Activated naive CD8-positive, alpha-beta T cell treated with anti-CD3 and anti-CD28 coated beads, Interleukin-2, amount 10 ng/mL, durations not matched to agents 7 days and 5 days (primary cell): ENCODE data around the gene KIF21A. TPM values are rescaled to one million over a fixed set of nuclear protein-coding genes. Genes with fewer than 3 reads are reported as not detected.
A peak's percentile ranks its signal among the peaks of the same experiment; 100 is the strongest.

Experiments
- ATAC-seq: fragments of 150-1000 bp; cut with Tn5 transposase; one replicate; pipeline ENCODE4 v1.10.0; 2021; ENCODE audit warnings: low read depth, moderate library complexity
- POLR2A ChIA-PET: fragments of 350-600 bp; sonication (Branson Sonifier 250); formaldehyde crosslinking; loops from one replicate; lab custom pipeline; 2021; ENCODE audit warnings: antibody characterized with exemption; lab: Charles Lee
- DNase-seq: peaks from one replicate; pipeline ENCODE4 v3.0.0; 2021
- H3K27ac Mint-ChIP-seq: one replicate; pipeline ENCODE4 v1.8.0; 2022; ENCODE audit warnings: mild to moderate bottlenecking, mixed read lengths
- H3K27me3 Mint-ChIP-seq: one replicate; pipeline ENCODE4 v1.8.0; 2022; ENCODE audit warnings: mild to moderate bottlenecking, moderate library complexity, mixed read lengths
- H3K36me3 Mint-ChIP-seq: one replicate; pipeline ENCODE4 v1.8.0; 2021; ENCODE audit warnings: mild to moderate bottlenecking, mixed read lengths
- H3K4me1 Mint-ChIP-seq: one replicate; pipeline ENCODE4 v1.8.0; 2021; ENCODE audit warnings: mixed read lengths
- H3K4me3 Mint-ChIP-seq: one replicate; pipeline ENCODE4 v1.8.0; 2022; ENCODE audit warnings: mild to moderate bottlenecking, moderate library complexity, mixed read lengths
- H3K9me3 Mint-ChIP-seq: one replicate; pipeline ENCODE4 v1.8.0; 2021; ENCODE audit warnings: mixed read lengths
- total RNA-seq, 2 experiments: library from RNA; stranded (reverse); gene quantifications; one replicate each; pipeline ENCODE4 v1.2.3, GENCODE V29; 2021

Gene KIF21A
- total RNA-seq, 2 experiments from 2014 or later: 19.6 to 21.4 TPM

DNA sequence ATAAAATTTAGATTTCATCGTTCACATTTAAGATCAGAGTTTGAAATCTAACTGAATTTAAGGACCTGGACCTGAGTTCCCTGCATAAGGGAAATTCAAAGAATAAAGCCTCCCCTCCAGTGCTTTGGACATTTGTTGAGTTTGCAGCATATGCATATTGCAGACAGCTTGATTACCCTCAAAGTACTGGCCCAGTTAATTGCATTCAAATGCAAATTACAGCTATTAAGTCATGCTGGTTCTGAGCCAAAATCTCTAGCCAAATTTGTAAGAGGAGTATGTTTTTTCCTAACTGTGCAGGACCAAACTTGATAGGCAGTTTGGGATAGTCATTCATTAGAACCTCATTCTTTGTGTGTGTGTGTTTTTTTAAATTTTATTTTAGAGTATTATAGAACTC lies 9.1 kb upstream of the KIF21A start:
- ATAC-seq: no peak
- H3K27ac Mint-ChIP-seq: no peak overlapping the region
- no peaks in the 10 kb centered on the region for H3K4me1 Mint-ChIP-seq
- POLR2A ChIA-PET: no interaction called here
- H3K36me3 Mint-ChIP-seq: peaks cover 1% of the 10 kb centered on the region
- DNase-seq: no peak
- H3K9me3 Mint-ChIP-seq: no peaks in the 10 kb centered on the region
- H3K27me3 Mint-ChIP-seq: peaks cover 5% of the 10 kb centered on the region
- H3K4me3 Mint-ChIP-seq: no peak overlapping the region

DNA sequence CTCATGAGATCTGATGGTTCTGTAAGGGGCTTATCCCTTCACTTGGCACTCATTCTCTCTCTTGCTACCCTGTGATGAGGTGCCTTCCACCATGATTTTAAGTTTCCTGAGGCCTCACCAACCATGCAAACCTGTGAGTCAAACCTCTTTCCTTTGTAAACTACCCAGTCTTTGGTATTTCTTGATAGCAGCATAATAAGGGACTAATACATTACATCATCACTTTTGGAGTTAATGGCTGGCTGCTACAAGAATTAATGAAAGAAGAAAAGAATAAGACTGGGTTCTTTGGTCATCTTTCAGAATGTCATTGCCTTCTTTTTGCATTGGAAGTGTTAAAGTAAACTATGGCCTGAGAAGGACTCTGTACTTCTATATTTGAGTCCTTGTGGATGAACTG lies 5.1 kb upstream of the KIF21A start:
- Mint-ChIP-seq H3K4me1 (peaks cover 4% of the 10 kb centered on the region), H3K27ac (no peak overlapping the region), H3K9me3 (no peaks in the 10 kb centered on the region), H3K27me3 (peaks cover 8% of the 10 kb centered on the region), H3K36me3 (peaks cover 1% of the 10 kb centered on the region), H3K4me3 (no peak overlapping the region)
- no peak for DNase-seq
- ATAC-seq: no peak
- POLR2A ChIA-PET: no interaction called here

DNA sequence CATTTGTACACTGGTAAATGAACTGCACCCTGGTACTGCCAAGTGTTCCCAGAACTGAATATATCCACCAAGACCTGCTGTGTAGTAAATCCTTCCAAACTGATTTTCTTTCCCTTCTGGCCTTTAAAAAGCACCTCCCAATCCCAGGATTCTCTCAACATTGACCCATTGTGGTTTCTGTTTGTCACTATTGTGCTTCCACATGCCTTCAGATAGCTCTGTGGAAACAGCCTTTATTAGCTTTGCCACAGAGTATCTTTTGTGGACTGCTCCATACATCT lies 949 bp upstream of the KIF21A start:
- H3K27ac Mint-ChIP-seq: peak overlapping the region; percentile 80

DNA sequence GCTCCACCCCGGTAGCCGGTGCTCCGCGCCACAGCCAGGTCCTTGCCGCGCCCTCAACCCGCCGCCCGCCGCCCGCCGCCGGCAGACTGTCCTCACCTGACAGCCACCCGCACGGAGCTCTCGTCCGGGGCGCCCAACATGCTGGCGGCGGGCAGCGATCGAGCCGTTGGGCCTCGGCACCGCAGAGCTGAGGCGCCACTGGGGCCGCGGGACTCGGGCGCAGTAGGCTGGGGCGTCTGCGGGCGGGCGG lies 164 bp downstream of the KIF21A start:
- ATAC-seq (peak; percentile 37), DNase-seq (no peak)
- no peaks in the 10 kb centered on the region for H3K9me3 Mint-ChIP-seq
- peak overlapping the region; percentile 88 for H3K4me3 Mint-ChIP-seq
- peaks cover 9% of the 10 kb centered on the region for H3K27me3 Mint-ChIP-seq
- peak overlapping the region; percentile 82 for H3K27ac Mint-ChIP-seq
- H3K36me3 Mint-ChIP-seq: no peaks in the 10 kb centered on the region
- H3K4me1 Mint-ChIP-seq: peaks cover 19% of the 10 kb centered on the region
- POLR2A ChIA-PET: interaction anchor here (0.6 to 2.1 kb wide), 4 partner anchors 70 to 1127 kb away, joined by 3 to 8 read pairs (median 4); partner anchors contain the start of gene ABCD2

More for the DNA sequence above, 949 bp upstream of the KIF21A start:
- H3K4me3 Mint-ChIP-seq: peak overlapping the region; percentile 75
- ATAC-seq (no peak), DNase-seq (no peak)
- no peaks in the 10 kb centered on the region for H3K36me3 Mint-ChIP-seq
- POLR2A ChIA-PET: interaction anchor here (0.5 to 1.8 kb wide), 7 partner anchors 11 to 242 kb away, joined by 3 to 4 read pairs (median 3); partner anchors contain the start of gene ABCD2
- peaks cover 17% of the 10 kb centered on the region for H3K4me1 Mint-ChIP-seq
- no peaks in the 10 kb centered on the region for H3K9me3 Mint-ChIP-seq
- H3K27me3 Mint-ChIP-seq: peaks cover 9% of the 10 kb centered on the region

DNA sequence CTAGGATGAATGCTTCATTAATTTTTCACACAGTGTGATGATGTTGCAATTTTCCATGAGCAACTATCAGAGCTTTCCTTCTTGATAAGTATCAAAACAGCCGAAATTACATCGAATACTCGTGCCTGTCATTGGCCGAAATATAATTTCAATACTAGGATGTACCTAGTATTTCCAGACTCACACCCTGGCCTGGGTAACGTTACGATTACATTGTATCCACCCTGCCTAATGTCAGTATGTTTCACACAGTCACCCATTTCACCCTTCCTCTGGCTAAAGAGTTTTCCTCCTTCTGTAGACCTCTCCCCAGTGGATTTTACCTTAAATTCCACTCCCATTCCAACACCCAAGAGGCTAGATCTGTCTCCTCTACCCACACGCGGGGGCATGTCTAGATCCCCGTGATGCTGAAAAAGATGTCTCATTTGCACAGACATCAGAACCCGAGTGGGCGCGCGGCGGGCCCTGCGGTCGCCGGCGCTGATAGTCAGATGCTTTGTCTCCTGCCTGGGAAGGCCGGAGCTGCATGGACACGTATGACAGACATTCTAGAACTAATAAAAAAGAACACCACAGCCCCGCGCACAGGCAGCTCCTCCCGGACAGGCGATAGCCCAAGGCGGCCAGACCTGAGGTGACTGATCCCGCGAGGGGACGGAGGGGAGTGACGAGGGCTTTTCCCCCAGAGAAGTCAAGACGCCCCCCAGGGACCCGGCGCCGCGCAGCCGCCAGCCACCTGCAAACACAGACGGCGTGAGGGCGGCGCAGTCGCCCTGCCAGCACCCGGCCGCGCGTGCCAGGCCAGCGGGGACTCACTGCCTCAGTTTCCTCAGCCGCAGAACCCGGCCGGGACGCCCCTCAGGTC lies 723 bp downstream of the KIF21A start:
- Mint-ChIP-seq H3K27me3 (peaks cover 9% of the 10 kb centered on the region), H3K4me3 (peak overlapping the region; percentile 88), H3K9me3 (no peaks in the 10 kb centered on the region), H3K36me3 (no peaks in the 10 kb centered on the region), H3K27ac (peak overlapping the region; percentile 82), H3K4me1 (peaks cover 19% of the 10 kb centered on the region)
- POLR2A ChIA-PET: interaction anchor here (0.6 to 2.1 kb wide), 3 partner anchors 70 to 1126 kb away, joined by 4 to 8 read pairs (median 4); partner anchors contain the start of gene ABCD2
- DNase-seq (peak; percentile 62), ATAC-seq (no peak)

DNA sequence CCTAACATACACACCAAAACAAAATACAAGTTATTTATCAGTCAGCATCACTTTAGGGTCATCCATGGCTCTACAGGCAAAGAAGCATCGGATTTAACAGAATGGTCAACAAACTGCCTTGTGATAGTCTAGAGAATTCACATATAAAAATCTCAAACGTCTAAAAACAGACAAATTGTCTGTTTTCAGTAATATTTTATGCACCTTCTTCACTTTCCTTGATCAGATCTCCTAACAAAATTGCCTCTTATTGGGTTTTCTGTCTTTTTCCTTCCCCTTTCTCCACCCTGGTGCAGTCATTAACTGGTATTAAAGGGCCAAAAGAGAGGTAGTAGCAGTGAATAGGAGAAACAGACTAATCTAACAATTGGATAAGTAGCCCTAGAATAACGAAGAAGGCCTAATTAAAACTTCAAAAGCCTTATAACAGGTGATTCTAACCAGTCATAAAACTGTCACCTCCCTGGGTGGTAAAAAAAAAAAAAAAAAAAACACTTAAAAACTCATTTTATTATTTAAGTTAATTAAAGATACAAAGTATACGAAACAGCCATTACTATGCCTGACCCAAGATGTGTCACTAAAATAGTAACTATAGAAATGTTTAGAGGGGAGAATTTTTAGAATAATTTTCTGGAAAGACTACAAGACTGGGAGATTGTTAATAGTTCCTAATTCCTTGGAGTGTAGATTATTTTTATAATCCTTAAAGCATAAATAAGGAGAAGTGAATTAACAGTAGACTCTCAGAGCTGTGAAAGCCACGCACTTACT lies 1.5 kb downstream of the KIF21A start:
- peaks cover 1% of the 10 kb centered on the region for H3K36me3 Mint-ChIP-seq

DNA sequence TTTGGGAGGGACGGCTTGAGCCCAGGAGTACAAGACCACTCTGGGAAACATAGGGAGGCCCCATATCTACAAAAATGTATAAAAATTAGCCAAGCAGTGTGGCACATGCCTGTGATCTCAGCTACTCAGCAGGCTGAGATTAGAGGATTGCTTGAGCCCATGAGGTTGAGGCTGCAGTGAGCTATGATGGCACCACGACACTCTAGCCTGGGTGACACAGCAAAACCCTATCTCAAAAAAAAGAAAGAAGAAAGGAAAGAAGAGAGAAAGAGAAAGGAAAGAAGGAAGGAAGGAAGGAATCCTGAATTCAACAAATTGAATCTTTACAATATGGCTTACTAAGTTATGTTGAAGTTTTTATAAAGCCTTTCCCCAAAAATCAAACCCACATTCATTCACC lies 2.1 kb downstream of the KIF21A start:
- POLR2A ChIA-PET: no interaction called here
- H3K9me3 Mint-ChIP-seq: no peaks in the 10 kb centered on the region
- no peak for DNase-seq
- no peak overlapping the region for H3K27ac Mint-ChIP-seq
- H3K4me1 Mint-ChIP-seq: peaks cover 19% of the 10 kb centered on the region
- H3K4me3 Mint-ChIP-seq: peak overlapping the region; percentile 40
- peaks cover 1% of the 10 kb centered on the region for H3K36me3 Mint-ChIP-seq
- peaks cover 9% of the 10 kb centered on the region for H3K27me3 Mint-ChIP-seq
- no peak for ATAC-seq

More for the DNA sequence above, 1.5 kb downstream of the KIF21A start:
- DNase-seq (no peak), ATAC-seq (no peak)
- H3K4me3 Mint-ChIP-seq: peak overlapping the region; percentile 88
- peaks cover 9% of the 10 kb centered on the region for H3K27me3 Mint-ChIP-seq
- POLR2A ChIA-PET: interaction anchor here (2.1 kb wide), 1 partner anchor 178 kb away, joined by 8 read pairs; the partner anchor contains the start of gene ABCD2
- no peak overlapping the region for H3K27ac Mint-ChIP-seq
- no peaks in the 10 kb centered on the region for H3K9me3 Mint-ChIP-seq
- H3K4me1 Mint-ChIP-seq: peaks cover 19% of the 10 kb centered on the region

DNA sequence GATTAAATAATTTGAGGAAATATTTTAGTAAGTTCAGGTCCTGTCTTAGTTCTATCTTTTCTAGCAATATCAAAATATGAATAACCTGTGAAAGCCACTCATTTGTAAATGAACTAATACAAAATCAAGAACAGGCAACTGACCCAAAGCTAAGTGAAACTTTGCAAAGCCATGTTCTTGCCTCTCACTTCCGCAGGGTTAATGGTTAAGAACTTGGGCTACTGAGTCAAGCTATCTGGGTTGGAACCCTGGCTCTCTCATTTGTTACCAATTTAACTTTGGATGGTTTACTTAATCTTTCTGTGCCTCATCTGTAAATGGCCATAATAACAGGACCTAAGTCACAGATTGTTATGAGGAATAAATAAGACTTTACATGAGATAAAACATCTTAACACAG lies 2.8 kb downstream of the KIF21A start:
- Mint-ChIP-seq H3K4me1 (peaks cover 19% of the 10 kb centered on the region), H3K27ac (no peak overlapping the region), H3K9me3 (no peaks in the 10 kb centered on the region), H3K4me3 (no peak overlapping the region), H3K27me3 (peaks cover 9% of the 10 kb centered on the region), H3K36me3 (peaks cover 1% of the 10 kb centered on the region)
- POLR2A ChIA-PET: no interaction called here
- DNase-seq (no peak), ATAC-seq (no peak)

DNA sequence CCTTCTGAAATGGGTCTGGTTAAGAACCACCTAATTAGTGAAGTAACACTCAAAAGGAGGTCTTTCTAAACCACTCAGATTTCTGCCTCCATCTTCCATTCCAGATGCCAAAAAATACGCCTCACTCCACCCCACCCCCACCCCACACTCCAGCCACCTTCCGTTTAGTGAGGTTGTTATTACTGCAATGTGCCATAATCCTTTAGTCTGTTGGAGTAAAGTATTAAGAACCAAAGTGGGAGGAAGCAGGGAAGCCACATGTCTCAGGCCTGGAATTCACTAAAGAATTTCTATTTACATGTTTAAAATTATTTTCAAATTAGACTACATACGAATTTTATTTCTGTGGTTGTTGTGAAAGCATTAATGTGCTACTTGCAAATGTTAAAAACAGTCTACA lies 7.4 kb downstream of the KIF21A start:
- DNase-seq (no peak), ATAC-seq (no peak)
- peaks cover 2% of the 10 kb centered on the region for H3K9me3 Mint-ChIP-seq
- peaks cover 3% of the 10 kb centered on the region for H3K36me3 Mint-ChIP-seq
- H3K4me3 Mint-ChIP-seq: no peak overlapping the region
- H3K27ac Mint-ChIP-seq: no peak overlapping the region
- POLR2A ChIA-PET: no interaction called here
- H3K27me3 Mint-ChIP-seq: peaks cover 3% of the 10 kb centered on the region
- H3K4me1 Mint-ChIP-seq: peaks cover 6% of the 10 kb centered on the region

DNA sequence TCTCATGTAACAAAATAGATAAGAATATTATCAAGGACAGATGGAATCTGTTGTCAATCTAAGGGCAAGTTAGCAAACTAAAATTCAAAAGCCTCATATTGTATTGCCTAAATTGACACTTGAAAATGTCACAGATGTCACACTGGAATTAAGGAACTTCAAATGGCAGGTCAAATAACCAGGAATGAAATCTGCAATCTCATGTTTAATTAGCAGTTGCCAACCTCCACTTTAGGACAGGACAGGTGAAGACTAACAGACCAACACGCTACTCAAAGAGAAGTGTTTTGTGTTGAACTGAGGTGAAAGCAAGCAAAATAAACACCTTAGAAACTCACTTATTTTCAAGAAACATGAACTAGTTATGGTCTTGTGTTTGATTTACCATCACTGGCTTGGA lies 11.1 kb downstream of the KIF21A start:
- ATAC-seq (no peak), DNase-seq (no peak)
- Mint-ChIP-seq H3K36me3 (peaks cover 3% of the 10 kb centered on the region), H3K9me3 (peaks cover 2% of the 10 kb centered on the region), H3K27ac (no peak overlapping the region), H3K4me3 (no peak overlapping the region), H3K4me1 (no peaks in the 10 kb centered on the region), H3K27me3 (no peaks in the 10 kb centered on the region)
- POLR2A ChIA-PET: no interaction called here

DNA sequence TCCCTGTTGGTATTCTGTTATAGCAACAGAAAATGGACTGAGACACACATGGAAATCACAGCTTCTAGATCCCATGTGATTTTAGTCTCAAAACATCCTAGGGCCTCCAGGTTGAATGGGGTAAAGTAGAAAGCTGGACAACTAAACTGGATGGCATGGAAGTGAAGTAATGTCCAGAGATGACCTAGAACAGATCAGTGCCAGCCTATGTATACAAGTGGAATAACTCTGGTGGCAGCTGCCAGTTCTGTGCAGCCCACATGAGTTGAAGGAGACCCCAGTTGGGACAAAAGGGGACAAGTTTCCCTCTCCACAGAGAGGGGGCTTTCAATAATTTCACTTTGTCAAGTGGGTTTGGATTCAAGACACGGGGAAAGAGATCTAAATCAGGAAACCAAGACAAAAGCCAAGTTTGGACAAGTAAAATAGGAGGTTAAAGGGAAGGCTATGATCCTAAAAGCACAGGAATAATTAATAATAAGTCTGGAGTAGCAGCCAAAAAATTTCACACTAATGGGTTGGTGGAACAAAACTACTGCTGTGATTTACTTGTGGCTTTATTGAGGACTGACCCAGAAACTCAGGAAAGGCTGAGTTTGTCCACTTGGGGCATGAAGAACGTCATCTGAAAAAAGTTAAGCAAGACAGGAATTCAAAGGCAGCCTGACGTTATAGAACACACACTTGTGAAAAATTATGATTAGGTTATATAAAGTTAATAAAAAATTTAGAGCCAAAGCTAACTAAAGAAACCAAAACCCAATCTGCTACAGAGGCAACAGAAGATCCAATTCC lies 11.7 kb downstream of the KIF21A start:
- peaks cover 4% of the 10 kb centered on the region for H3K9me3 Mint-ChIP-seq
- no peak overlapping the region for H3K27ac Mint-ChIP-seq
- H3K4me3 Mint-ChIP-seq: no peak overlapping the region
- POLR2A ChIA-PET: no interaction called here
- no peaks in the 10 kb centered on the region for H3K27me3 Mint-ChIP-seq
- ATAC-seq (no peak), DNase-seq (no peak)
- H3K4me1 Mint-ChIP-seq: no peaks in the 10 kb centered on the region
- peaks cover 3% of the 10 kb centered on the region for H3K36me3 Mint-ChIP-seq

DNA sequence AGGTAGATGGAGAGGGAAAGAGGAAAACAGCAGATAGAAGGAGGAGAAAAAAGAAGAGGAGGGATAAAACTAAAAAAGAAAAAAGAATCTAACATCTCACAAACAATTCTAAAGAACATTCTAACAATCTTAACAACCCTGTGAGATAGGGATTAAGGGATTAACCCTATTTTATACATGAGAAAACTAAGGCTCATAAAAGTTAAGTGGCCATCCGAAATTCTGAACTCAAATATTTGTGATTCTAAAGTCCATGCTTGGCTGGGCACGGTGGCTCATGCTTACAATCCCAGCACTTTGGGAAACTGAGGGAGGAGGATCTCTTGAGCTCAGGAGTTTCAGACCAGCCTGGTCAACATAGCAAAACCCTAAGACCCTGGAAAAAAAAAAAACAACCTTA lies 13.1 kb downstream of the KIF21A start:
- Mint-ChIP-seq H3K27me3 (no peaks in the 10 kb centered on the region), H3K9me3 (peaks cover 4% of the 10 kb centered on the region), H3K4me1 (no peaks in the 10 kb centered on the region), H3K36me3 (peaks cover 3% of the 10 kb centered on the region), H3K27ac (no peak overlapping the region), H3K4me3 (no peak overlapping the region)
- DNase-seq (no peak), ATAC-seq (no peak)
- POLR2A ChIA-PET: no interaction called here

DNA sequence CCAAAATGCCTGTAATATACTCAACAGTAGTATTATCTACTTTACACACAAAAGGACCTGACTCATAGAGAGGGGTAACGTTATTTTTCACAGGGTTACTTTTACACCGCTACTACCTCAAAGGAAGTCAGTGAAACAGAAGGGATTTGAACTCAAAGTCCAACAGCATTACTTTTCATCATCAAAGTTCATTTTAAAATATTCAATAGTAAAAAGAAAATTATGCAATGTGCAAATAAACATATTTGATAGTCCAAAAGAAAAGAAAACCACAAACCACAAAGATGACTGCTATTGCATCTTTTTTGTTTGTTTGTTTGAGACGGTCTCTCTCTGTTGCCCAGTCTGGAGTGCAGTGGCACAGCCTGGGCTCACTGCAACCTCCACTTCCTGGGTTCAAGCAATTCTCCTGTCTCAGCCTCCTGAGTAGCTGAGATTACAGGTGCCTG lies 15.5 kb downstream of the KIF21A start:
- no peaks in the 10 kb centered on the region for H3K27me3 Mint-ChIP-seq
- no peaks in the 10 kb centered on the region for H3K4me1 Mint-ChIP-seq
- POLR2A ChIA-PET: no interaction called here
- peaks cover 2% of the 10 kb centered on the region for H3K36me3 Mint-ChIP-seq
- DNase-seq (no peak), ATAC-seq (no peak)
- H3K27ac Mint-ChIP-seq: no peak overlapping the region
- peaks cover 4% of the 10 kb centered on the region for H3K9me3 Mint-ChIP-seq
- no peak overlapping the region for H3K4me3 Mint-ChIP-seq
